Upper lobe of left lung (tissue), 6 donors: Measurements from ENCODE around the gene ZNF436. TPM values are rescaled to one million over a fixed set of nuclear protein-coding genes. Genes with fewer than 3 reads are reported as not detected.

Experiments
- ATAC-seq, 2 donors: fragments of 200-7000 bp; cut with Tn5 transposase; one replicate each; pipeline ENCODE4 v1.9.1; 2022; ENCODE audit warnings: mild to moderate bottlenecking in 2 of 2, moderate library complexity in 2 of 2; ENCODE audit not compliant: low FRiP score in 2 of 2
- DNase-seq, 2 donors: peaks; one replicate each; pipeline ENCODE4 v3.0.0-alpha.2; 2019 to 2020
- H3K27ac ChIP-seq, 4 donors: fragments of 200-600 bp; sonication (generic); one replicate each; pipeline ENCODE4 v1.5.1; 2016 to 2019
- H3K27me3 ChIP-seq, 4 donors: fragments of 200-600 bp; sonication (generic); one replicate each; pipeline ENCODE4 v1.5.1; 2017 to 2019
- H3K36me3 ChIP-seq, 4 donors: fragments of 200-600 bp; sonication (generic); one replicate each; pipeline ENCODE4 v1.5.1; 2016 to 2019
- H3K4me1 ChIP-seq, 4 donors: fragments of 200-600 bp; sonication (generic); one replicate each; pipeline ENCODE4 v1.5.1; 2018 to 2019
- H3K4me3 ChIP-seq, 4 donors: fragments of 200-600 bp; sonication (generic); one replicate each; pipeline ENCODE4 v1.5.1; 2017 to 2019; ENCODE audit warnings: mild to moderate bottlenecking in 2 of 4, moderate library complexity in 1 of 4
- H3K9me3 ChIP-seq, 4 donors: fragments of 200-600 bp; sonication (generic); one replicate each; pipeline ENCODE4 v1.5.1; 2018 to 2019
- EP300 ChIP-seq, 4 donors: sonication (generic); formaldehyde crosslinking; IDR thresholded peaks; one replicate each; pipeline ENCODE4 v1.5.1; 2017; ENCODE audit warnings: antibody characterized with exemption in 4 of 4, control low read depth in 2 of 4
- POLR2A ChIP-seq, 4 donors: fragments of 450-650 bp; IDR thresholded peaks; one replicate each; pipeline ENCODE4 v1.5.1; 2016 to 2017; ENCODE audit warnings: antibody characterized with exemption in 4 of 4, mild to moderate bottlenecking in 2 of 4
- POLR2AphosphoS5 ChIP-seq, 2 donors: sonication (generic); formaldehyde crosslinking; IDR thresholded peaks; one replicate each; pipeline ENCODE4 v1.5.1; 2017; ENCODE audit warnings: antibody characterized with exemption in 2 of 2
- WGBS, 2 donors: methylation state at CpG; one replicate each; pipeline ENCODE4 v1.1.5; 2017 to 2018; 5-methylcytosine and 5-hydroxymethylcytosine counted together
- total RNA-seq, 6 donors: library from RNA; depleted of rRNA in 4 of 6; stranded (reverse); fragments of >200 nt in 4 of 6; gene quantifications; one replicate each; pipeline versions ENCODE4 v1.1.0 to v1.2.1, GENCODE V29; 2016 to 2021
- TF ChIP-seq, protein P1 (sequence below), 6 experiments: fragments of 450-650 bp in 4 of 6; fragments of 200-600 bp in 2 of 6; sonication (generic) in 2 of 6; IDR thresholded peaks; one replicate each; pipeline ENCODE4 v1.5.1; 2016 to 2019; ENCODE audit warnings: antibody characterized with exemption in 6 of 6
- donor health status: DM: no; HTN: no; CAD: no; lungs with moderate emphysema.
- donor health status: DM: no; HTN: yes; CAD: no; lungs with severe emphysema.

The ZNF436 gene
- total RNA-seq, 6 donors from 2014 or later, result 5.5 to 11.3 (median 8.2) TPM

DNA sequence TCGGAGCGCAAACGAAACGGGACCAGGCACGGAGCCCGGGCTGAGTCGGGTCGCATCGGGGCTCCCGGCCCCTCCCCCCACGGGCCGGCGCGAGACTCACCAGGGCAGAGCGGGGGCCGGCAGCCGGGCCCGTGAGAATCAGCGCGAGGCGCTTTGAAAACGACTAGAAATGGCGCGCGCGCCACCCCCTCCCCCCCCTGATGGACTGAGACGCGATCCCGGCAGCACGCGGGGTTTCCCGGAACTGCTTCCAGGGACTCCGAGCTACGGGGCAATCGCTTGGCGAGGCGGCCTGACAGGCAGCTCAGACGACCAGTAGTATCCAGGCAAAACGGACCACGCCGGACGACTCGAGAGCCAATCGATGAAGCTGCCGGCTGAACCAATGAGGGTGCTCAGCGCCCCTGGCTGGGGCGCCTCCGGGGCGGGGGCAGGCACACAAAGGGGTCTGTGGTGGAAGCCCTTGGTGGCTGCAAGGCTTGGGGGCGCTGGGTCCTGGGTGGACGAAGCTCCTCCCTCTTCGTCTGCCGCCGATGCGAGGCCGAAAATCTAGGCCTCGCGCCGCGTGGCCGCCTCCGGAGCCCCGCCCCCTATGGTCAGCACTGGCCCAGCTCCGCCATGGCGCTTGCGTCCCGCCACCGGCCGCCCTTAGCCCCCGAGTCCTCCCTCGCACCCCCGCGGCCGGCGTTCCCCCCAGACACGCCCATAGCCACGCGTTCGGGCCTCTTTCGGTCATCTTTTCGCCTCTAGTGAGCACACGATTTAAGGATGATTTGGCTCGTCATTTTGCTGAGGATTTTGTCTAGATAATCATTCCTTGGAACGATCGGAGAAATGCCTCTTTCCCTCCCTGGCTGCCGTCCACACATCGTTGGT lies 25.3 kb downstream of the ZNF436 start, which contains the start of gene HNRNPR:
Gene HNRNPR (minus strand): TSS at position 174 of the 876 bp plus-strand sequence. CDS start 3,276 bp downstream, outside the sequence.
- no peaks in the 10 kb centered on the region for H3K27me3 ChIP-seq
- H3K4me1 ChIP-seq, result peaks cover 40 to 45% (median 42%) of the 10 kb centered on the region in 4 donors
- TF ChIP-seq, protein P1, sequence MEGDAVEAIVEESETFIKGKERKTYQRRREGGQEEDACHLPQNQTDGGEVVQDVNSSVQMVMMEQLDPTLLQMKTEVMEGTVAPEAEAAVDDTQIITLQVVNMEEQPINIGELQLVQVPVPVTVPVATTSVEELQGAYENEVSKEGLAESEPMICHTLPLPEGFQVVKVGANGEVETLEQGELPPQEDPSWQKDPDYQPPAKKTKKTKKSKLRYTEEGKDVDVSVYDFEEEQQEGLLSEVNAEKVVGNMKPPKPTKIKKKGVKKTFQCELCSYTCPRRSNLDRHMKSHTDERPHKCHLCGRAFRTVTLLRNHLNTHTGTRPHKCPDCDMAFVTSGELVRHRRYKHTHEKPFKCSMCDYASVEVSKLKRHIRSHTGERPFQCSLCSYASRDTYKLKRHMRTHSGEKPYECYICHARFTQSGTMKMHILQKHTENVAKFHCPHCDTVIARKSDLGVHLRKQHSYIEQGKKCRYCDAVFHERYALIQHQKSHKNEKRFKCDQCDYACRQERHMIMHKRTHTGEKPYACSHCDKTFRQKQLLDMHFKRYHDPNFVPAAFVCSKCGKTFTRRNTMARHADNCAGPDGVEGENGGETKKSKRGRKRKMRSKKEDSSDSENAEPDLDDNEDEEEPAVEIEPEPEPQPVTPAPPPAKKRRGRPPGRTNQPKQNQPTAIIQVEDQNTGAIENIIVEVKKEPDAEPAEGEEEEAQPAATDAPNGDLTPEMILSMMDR (IDR thresholded peaks at IDR 0.05), result peak in 3 of 6 experiments; percentile 22 to 45 (median 39)
- TF ChIP-seq POLR2AphosphoS5 (IDR thresholded peaks at IDR 0.05) (peak; percentile 45 to 63), POLR2A (IDR thresholded peaks at IDR 0.05) (peak in 3 of 4 donors; percentile 71 to 88 (median 76)), EP300 (IDR thresholded peaks at IDR 0.05) (peak in 1 of 4 donors; percentile 16)
- peak within 1 kb of the TSS; percentile 68 to 96 (median 78) for H3K4me3 ChIP-seq
- 0 to 1% methylated on average over 30 to 38 of the region's 87 CpGs for WGBS, 2 donors
- H3K9me3 ChIP-seq, result no peaks in the 10 kb centered on the region
- peak; percentile 98 to 100 for DNase-seq
- no peaks in the 10 kb centered on the region for H3K36me3 ChIP-seq
- ATAC-seq, result peak; percentile 98 to 100
- peak within 1 kb of the TSS; percentile 90 to 98 (median 96) for H3K27ac ChIP-seq

DNA sequence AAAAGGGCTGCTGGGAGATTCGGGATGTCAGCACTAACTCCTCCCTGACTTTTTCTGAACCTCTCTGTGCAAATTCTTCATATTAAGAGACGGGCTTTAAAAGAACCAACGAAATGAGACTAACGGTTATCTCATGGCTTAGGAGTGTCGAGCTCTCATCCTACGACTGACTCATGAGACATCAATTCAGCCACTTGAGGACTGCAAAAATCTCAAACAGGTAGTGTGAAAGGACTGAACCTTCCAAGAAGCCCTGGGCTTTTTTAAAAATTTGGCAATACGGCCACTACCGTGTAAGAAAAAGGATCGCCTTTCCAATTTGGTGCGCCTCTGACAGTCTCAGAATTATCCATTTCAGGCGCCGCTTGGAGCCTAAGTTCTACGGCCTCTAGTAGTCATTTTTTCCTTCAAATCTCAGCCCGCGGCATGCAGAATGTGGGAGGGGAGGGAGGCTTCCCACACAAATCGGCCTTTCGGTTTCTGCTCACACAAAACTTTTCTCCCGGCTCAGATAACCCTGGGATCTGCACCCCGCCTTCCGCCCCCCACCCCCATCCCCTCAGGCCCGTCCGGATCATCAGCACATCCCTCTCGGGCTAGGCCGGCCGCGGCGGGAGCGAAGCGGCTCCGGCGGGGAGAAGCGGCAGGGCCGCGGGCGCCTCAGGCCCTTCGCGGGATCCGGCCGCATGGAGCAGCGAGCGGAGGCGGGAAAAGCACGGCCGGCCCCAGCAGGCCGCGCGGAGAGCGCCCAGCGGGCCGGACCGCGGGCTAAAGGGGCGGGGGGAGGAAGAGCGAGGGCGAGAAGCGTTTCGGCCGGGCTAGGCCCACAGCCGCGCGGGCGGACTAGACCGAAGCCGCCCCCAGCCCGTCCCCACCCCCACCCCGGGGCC lies 26.2 kb downstream of the ZNF436 start:
- Histone ChIP-seq H3K9me3 (no peaks in the 10 kb centered on the region), H3K36me3 (no peaks in the 10 kb centered on the region), H3K27me3 (no peaks in the 10 kb centered on the region), H3K27ac (peak overlapping the region; percentile 90 to 98 (median 96)), H3K4me3 (peak overlapping the region; percentile 68 to 96 (median 78)), H3K4me1 (peaks cover 49 to 53% (median 49%) of the 10 kb centered on the region in 4 donors)
- 0% methylated on average over 18 to 30 of the region's 66 CpGs for WGBS, 2 donors
- TF ChIP-seq POLR2A (IDR thresholded peaks at IDR 0.05), result no peak
- TF ChIP-seq EP300 (IDR thresholded peaks at IDR 0.05), result no peak
- DNase-seq (peak; percentile 22 to 91), ATAC-seq (peak; percentile 1 to 56)

DNA sequence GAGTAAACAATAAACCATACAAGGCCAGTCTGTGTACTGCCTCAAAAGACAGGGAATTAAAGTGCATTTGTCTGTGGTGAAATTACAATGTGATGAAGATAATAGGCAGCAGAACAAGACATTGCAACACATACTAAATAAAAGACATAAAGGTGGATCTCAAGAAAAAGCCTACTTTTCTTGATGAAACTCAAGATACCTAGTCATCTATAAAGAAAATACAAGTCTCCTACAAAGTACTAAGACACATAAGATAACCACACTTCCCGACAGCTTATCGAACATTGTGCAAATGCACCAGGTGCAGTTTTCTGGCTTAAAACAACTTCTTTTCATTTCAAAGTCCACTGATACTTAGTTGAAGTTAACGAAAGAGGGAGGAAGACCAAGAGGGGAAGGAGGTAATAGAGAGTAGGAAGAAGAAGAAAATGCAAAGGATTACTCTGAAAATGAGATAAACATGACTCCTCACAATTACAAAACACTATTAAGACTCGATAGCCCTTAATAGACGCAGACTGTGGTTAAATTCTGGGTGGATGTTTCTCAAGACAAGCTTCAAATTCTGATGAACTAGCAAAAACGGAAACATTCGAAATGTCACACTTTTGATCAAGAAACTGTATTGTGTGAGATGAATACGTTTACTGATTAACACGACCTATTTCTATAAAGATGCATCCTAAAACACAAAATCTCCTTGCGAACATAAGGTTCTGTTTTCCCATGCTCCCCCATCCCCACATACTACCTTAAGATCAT lies 27.5 kb downstream of the ZNF436 start:
- no peaks in the 10 kb centered on the region for H3K9me3 ChIP-seq
- peak overlapping the region in 3 of 4 donors; percentile 16 to 96 (median 60) for H3K27ac ChIP-seq
- 25 to 26% methylated on average over 10 of the region's 10 CpGs for WGBS, 2 donors
- H3K4me3 ChIP-seq, result peak overlapping the region in 3 of 4 donors; percentile 68 to 78 (median 78)
- TF ChIP-seq POLR2AphosphoS5 (IDR thresholded peaks at IDR 0.05) (no peak), EP300 (IDR thresholded peaks at IDR 0.05) (no peak), POLR2A (IDR thresholded peaks at IDR 0.05) (no peak)
- TF ChIP-seq, protein P1 (IDR thresholded peaks at IDR 0.05), result no peak
- H3K36me3 ChIP-seq, result peaks cover 2 to 10% (median 6%) of the 10 kb centered on the region in 4 donors
- ATAC-seq (no peak), DNase-seq (no peak)
- H3K4me1 ChIP-seq, result peaks cover 49 to 59% (median 52%) of the 10 kb centered on the region in 4 donors
- no peaks in the 10 kb centered on the region for H3K27me3 ChIP-seq

DNA sequence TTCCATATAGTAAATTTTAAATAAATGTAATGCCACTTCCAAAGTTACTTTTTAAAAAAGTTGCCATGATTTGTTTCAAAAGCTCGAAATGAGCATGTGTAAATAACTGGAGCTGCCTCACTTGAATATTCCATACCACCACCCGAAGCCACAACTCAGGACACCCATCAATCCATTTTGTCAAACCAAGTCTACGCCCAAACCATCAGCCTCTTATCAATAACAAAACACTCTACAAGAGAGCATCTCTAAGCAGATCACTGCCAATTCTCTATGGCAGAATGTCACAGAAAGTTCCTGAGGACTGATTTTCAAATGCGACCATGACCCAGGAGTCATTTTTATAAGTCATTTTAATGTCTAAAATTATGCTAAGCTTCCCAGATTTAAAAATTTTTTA lies 30.0 kb downstream of the ZNF436 start:
- ATAC-seq, result no peak
- DNase-seq, result no peak
- H3K36me3 ChIP-seq, result peaks cover 6 to 34% (median 22%) of the 10 kb centered on the region in 4 donors
- H3K4me1 ChIP-seq, result peaks cover 43 to 52% (median 48%) of the 10 kb centered on the region in 4 donors
- no peak overlapping the region for H3K27ac ChIP-seq
- 68 to 71% methylated on average over 4 of the region's 4 CpGs for WGBS, 2 donors
- H3K27me3 ChIP-seq, result no peaks in the 10 kb centered on the region
- no peak for TF ChIP-seq POLR2A (IDR thresholded peaks at IDR 0.05)
- TF ChIP-seq POLR2AphosphoS5 (IDR thresholded peaks at IDR 0.05), result no peak
- TF ChIP-seq, protein P1 (IDR thresholded peaks at IDR 0.05), result no peak
- TF ChIP-seq EP300 (IDR thresholded peaks at IDR 0.05), result no peak
- H3K9me3 ChIP-seq, result no peaks in the 10 kb centered on the region
- no peak overlapping the region for H3K4me3 ChIP-seq
